ENCODE data around the gene FREM2.

GRCh38 chr13:38769526-38769925 lies 82.6 kb downstream of the FREM2 start:
- TF ChIP-seq CTCF (IDR thresholded peaks at IDR 0.05) = no peak
- TF ChIP-seq POLR2A (IDR thresholded peaks at IDR 0.05) = no peak
